Testis (tissue), 3 donors: ENCODE measurements around the gene TNRC6C. TPM values are rescaled to one million over a fixed set of nuclear protein-coding genes. Genes with fewer than 3 reads are reported as not detected.

Experiments
- DNase-seq: peaks from one replicate; pipeline ENCODE4 v3.0.0-alpha.2; 2019
- H3K27ac ChIP-seq, 2 donors: fragments of 200-600 bp; sonication (generic); one replicate each; pipeline ENCODE4 v1.5.1; 2019
- H3K27me3 ChIP-seq: fragments of 200-600 bp; sonication (generic); one replicate; pipeline ENCODE4 v1.5.1; 2019
- H3K36me3 ChIP-seq: fragments of 200-600 bp; sonication (generic); one replicate; pipeline ENCODE4 v1.5.1; 2017; ENCODE audit warnings: low read depth; ENCODE audit errors: missing control alignments
- H3K4me1 ChIP-seq: fragments of 200-600 bp; sonication (generic); one replicate; pipeline ENCODE4 v1.5.1; 2019
- H3K4me3 ChIP-seq, 2 donors: fragments of 200-600 bp; sonication (generic); one replicate each; pipeline ENCODE4 v1.5.1; 2017 to 2019
- H3K9me3 ChIP-seq: fragments of 200-600 bp; sonication (generic); one replicate; pipeline ENCODE4 v1.5.1; 2017
- POLR2A ChIP-seq: fragments of 450-650 bp; IDR thresholded peaks from one replicate; pipeline ENCODE4 v1.6.1; 2017; ENCODE audit warnings: antibody characterized with exemption, mild to moderate bottlenecking, moderate library complexity
- WGBS, 2 donors: methylation state at CpG; one replicate each; pipeline ENCODE4 v1.1.5; 2018; 5-methylcytosine and 5-hydroxymethylcytosine counted together
- intact Hi-C: fragments of 100-400 bp; cut with DNase I; formaldehyde crosslinking; loops from one replicate; pipeline ENCODE4 v1.15.1; 2023; ENCODE audit warnings: low total_unique reads
- polyA plus RNA-seq: library from polyadenylated mRNA; stranded (reverse); fragments of 350-450 nt; fragmentation: Illumina TruSeq; extraction: RNeasy Lipid Tissue Mini Kit (QIAGEN cat#74804); gene quantifications from one replicate; pipeline ENCODE4 v1.2.3, GENCODE V29; 2014; ENCODE audit warnings: low read depth, low replicate concordance; ENCODE audit not compliant: insufficient read depth
- total RNA-seq, 2 donors: library from RNA; depleted of rRNA; stranded (reverse); fragments of >200 nt; gene quantifications; one replicate each; pipeline ENCODE4 v1.2.3, GENCODE V29; 2016
- TF ChIP-seq, protein P1 (sequence below), 3 experiments: fragments of 450-650 bp in 2 of 3; fragments of 200-600 bp in 1 of 3; sonication (generic) in 1 of 3; IDR thresholded peaks; one replicate each; pipeline ENCODE4 v1.5.1; 2016 to 2019; ENCODE audit warnings: antibody characterized with exemption in 3 of 3, mild to moderate bottlenecking in 2 of 3, moderate library complexity in 1 of 3

TNRC6C gene
- total and polyA plus RNA-seq, 3 donors from 2014 or later, result 26.2 to 35.6 (median 27.4) TPM

DNA sequence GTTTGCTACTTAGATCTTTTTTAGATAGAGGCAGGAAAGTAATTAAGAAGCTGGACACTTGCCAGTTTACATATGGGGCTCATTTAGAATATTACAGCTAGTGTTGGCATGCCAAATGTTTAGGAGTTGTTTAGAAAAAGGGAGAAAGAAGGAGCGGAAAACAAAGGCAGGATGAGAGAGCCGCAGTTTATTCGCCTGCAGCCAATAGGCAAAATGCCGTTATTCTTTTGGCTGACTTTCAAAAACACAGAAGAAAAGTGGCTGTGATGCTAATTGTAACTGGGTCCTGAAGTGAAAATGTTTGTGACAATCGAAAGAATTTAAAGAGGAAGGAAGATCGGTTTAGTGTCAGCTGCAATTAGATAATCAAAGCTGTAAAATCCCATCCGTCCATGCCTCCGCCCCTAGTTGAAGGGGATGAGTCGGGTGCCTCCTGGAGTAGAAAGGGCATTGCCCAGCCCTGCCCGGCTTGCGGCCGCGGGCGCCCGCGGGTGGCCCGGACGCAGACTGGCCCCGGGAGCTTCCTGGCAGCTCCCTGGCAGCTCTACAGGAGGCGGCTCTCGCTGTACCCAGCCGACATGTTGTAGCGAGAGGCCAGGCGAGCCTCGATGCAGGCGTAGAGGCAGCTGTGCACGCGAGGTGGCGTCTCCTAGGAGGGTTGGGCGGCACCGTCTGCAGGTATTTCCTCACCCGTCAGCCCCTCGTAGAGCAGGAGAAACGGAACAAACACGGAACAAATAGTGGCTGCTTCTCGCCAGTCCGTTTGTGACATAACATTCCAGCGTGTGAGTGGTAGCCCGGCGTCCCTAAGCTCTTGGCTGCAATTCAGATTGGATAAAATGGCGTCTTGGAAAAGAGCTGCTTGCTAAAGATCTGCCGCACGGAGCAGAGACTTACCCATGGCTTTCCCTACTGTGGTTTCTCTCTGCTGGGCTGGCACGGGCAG, 82.2 kb downstream of the TNRC6C start:
- 28 to 30% methylated on average over 24 to 44 of the region's 44 CpGs for WGBS, 2 donors
- TF ChIP-seq POLR2A, result no peak
- TF ChIP-seq, protein P1, sequence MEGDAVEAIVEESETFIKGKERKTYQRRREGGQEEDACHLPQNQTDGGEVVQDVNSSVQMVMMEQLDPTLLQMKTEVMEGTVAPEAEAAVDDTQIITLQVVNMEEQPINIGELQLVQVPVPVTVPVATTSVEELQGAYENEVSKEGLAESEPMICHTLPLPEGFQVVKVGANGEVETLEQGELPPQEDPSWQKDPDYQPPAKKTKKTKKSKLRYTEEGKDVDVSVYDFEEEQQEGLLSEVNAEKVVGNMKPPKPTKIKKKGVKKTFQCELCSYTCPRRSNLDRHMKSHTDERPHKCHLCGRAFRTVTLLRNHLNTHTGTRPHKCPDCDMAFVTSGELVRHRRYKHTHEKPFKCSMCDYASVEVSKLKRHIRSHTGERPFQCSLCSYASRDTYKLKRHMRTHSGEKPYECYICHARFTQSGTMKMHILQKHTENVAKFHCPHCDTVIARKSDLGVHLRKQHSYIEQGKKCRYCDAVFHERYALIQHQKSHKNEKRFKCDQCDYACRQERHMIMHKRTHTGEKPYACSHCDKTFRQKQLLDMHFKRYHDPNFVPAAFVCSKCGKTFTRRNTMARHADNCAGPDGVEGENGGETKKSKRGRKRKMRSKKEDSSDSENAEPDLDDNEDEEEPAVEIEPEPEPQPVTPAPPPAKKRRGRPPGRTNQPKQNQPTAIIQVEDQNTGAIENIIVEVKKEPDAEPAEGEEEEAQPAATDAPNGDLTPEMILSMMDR (IDR thresholded peaks at IDR 0.05), result no peak
- intact Hi-C loops, result no loop called here
- H3K36me3 ChIP-seq, result no peaks in the 10 kb centered on the region
- H3K4me3 ChIP-seq, result peak overlapping the region; percentile 57 to 66
- no peaks in the 10 kb centered on the region for H3K27me3 ChIP-seq
- no peaks in the 10 kb centered on the region for H3K9me3 ChIP-seq
- H3K27ac ChIP-seq, result peak overlapping the region; percentile 82 to 84
- DNase-seq, result peak; percentile 61
- peaks cover 7% of the 10 kb centered on the region for H3K4me1 ChIP-seq

DNA sequence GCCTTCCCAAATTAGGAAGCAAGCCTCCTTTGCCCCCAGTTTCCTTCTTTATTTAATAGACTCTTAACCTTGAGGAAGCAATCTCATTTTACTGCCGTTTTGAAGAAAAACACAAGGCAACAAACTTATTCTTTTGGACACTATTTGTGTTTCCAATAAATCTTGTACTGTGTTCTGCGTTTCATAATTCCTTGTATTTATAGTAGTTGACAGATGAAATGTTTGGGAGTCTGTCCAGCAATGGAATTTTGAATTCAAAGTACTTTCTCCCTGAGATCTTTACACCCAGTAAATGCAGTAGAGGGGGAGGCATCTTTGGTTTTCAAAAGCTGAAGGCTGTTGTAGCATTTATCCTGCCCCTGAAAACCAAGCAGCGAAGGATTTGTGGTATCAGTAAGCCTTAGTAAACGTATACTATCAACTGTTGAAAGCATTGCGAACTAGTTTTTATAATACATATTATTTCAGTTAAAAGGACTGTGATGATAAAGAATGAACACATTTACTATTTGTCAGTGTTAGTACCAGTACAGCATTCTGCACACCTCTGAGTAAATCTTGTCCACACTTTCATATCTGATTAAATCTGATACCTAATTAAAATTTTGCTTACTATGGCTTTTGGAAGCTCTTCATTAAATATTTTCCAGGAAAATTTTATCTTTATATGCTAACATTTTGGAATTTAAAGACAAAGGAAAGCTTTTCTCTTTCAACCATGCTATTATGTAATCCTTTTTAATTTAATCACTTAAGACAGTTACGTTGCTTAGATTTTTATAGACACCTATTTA, 83.1 kb downstream of the TNRC6C start:
- DNase-seq, result no peak
- peak overlapping the region; percentile 82 to 84 for H3K27ac ChIP-seq
- no peaks in the 10 kb centered on the region for H3K27me3 ChIP-seq
- no peak for TF ChIP-seq POLR2A
- intact Hi-C loops, result no loop called here
- H3K4me1 ChIP-seq, result peaks cover 7% of the 10 kb centered on the region
- H3K4me3 ChIP-seq, result peak overlapping the region; percentile 57 to 66
- WGBS, 2 donors, result 22 to 23% methylated on average over 6 of the region's 6 CpGs
- H3K36me3 ChIP-seq, result no peaks in the 10 kb centered on the region
- H3K9me3 ChIP-seq, result no peaks in the 10 kb centered on the region

DNA sequence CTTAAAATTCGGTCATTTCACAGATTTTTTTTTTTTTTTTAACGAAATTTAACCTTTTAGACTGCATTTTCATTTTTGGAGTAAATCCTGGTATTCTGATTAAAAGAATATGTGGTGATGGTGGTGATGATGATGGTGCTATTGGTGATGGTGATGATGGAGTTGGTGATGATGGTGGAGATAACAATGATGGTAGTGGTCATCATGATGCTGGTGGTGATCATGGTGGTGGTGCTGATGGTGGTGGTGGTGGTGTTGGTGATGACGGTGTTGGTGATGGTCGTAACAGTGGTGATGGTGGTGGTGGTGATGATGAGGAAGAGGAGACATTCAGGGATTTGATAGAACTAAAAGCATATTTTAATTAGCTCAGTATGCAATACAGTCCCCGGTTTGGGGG, 84.0 kb downstream of the TNRC6C start:
- Histone ChIP-seq H3K27ac (no peak overlapping the region), H3K36me3 (no peaks in the 10 kb centered on the region), H3K4me3 (no peak overlapping the region), H3K27me3 (no peaks in the 10 kb centered on the region), H3K9me3 (no peaks in the 10 kb centered on the region), H3K4me1 (peaks cover 7% of the 10 kb centered on the region)
- DNase-seq, result no peak
- 88 to 93% methylated on average over 5 of the region's 5 CpGs for WGBS, 2 donors
- intact Hi-C loops, result no loop called here
- no peak for TF ChIP-seq POLR2A
- TF ChIP-seq, protein P1 (IDR thresholded peaks at IDR 0.05), result no peak

DNA sequence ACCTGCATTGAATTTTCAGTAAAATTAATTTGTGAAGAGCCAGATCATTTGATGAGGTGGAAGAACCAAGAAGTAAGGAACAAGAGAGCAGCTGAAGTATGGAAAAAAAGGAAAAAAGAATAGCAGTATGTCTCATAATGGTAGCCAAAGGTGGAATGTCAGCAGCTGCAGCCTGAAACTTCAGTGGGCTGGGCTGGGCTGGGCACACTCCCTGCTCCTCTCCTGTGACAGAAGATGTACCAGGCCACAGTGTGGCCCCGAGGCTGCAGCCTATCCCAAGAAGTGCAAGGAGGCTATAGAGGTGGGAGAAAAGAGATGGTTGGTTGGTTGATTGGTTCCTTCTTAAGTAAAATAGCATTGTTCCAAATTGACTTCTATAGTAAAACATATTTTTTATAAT, 84.5 kb downstream of the TNRC6C start:
- no peak overlapping the region for H3K4me3 ChIP-seq
- intact Hi-C loops, result no loop called here
- peaks cover 7% of the 10 kb centered on the region for H3K4me1 ChIP-seq
- H3K9me3 ChIP-seq, result no peaks in the 10 kb centered on the region
- no peak for TF ChIP-seq POLR2A
- TF ChIP-seq, protein P1 (IDR thresholded peaks at IDR 0.05), result no peak
- no peaks in the 10 kb centered on the region for H3K27me3 ChIP-seq
- H3K36me3 ChIP-seq, result no peaks in the 10 kb centered on the region
- no peak overlapping the region for H3K27ac ChIP-seq
- WGBS, 2 donors, result 91 to 94% methylated on average over 1 of the region's 1 CpG
- no peak for DNase-seq

DNA sequence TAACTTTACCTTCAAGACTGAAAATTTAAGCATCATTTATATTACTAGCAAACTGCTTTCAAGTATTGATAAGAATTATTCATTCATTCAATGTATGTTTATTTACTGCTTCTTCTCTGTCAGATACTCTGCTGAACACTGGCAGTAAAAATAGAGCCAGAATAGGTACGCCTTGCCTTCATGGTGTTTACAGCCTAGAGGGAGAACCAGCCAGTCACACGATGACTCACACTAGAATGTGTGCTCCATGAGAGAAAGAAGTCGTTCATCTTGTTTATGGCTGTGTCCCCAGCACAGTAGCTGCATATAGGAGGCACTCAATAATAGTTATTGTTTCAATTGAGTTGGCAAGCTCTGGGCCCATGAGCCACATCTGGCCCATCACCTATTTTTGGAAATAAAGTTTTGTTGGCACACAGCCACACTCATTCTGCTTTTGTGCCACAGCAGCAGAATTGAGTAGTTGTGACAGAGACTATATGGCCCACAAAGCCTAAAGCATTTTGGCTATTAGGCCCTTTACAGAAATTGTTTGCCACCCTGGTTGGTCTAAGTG, 85.9 kb downstream of the TNRC6C start:
- Histone ChIP-seq H3K9me3 (no peaks in the 10 kb centered on the region), H3K4me3 (no peak overlapping the region), H3K27ac (no peak overlapping the region), H3K4me1 (peaks cover 7% of the 10 kb centered on the region), H3K36me3 (no peaks in the 10 kb centered on the region), H3K27me3 (no peaks in the 10 kb centered on the region)
- no peak for DNase-seq
- TF ChIP-seq, protein P1 (IDR thresholded peaks at IDR 0.05), result no peak
- TF ChIP-seq POLR2A, result no peak
- intact Hi-C loops, result no loop called here
- 89 to 93% methylated on average over 3 of the region's 3 CpGs for WGBS, 2 donors
